GM23248 (cell line): ENCODE results near the gene PAX7.

Experiments used
- EZH2 ChIP-seq: fragments of 200-600 bp; sonication (generic); IDR thresholded peaks from 2 replicates; pipeline ENCODE4 v1.6.1; 2018; ENCODE audit warnings: antibody characterized with exemption, mild to moderate bottlenecking; ENCODE audit not compliant: insufficient read depth, poor library complexity, severe bottlenecking
- EZH2phosphoT487 ChIP-seq: fragments of 200-600 bp; sonication (generic); IDR thresholded peaks from 2 replicates; pipeline ENCODE4 v1.6.1; 2018; ENCODE audit warnings: antibody characterized with exemption, moderate library complexity, mild to moderate bottlenecking, low read depth; ENCODE audit not compliant: insufficient read depth

- TF ChIP-seq EZH2phosphoT487, result no peak
- TF ChIP-seq EZH2, result no peak
These were observed 93.2 kb downstream of the PAX7 start for GRCh38 chr1:18723701-18724411.
